Epidermal melanocyte (primary cell): Measurements from ENCODE around the gene NMB.
A peak's percentile ranks its signal among the peaks of the same experiment; 100 is the strongest.
"Not testable (repeated sequence)": the region's sequence is repeated elsewhere in the genome, so short reads cannot be mapped to it uniquely, and the experiment has no call there.

Experiments used
- DNase-seq: peaks from one replicate; pipeline ENCODE4 v3.0.0; 2011; ENCODE audit warnings: low spot score; ENCODE audit not compliant: insufficient read length

The NMB gene

GRCh38 chr15:84656972-84657371 is 1.0 kb downstream of the NMB start:
- DNase-seq, result no peak

GRCh38 chr15:84654689-84655453 is 3.1 kb downstream of the NMB start:
- DNase-seq, result peak; percentile 51

GRCh38 chr15:84653910-84654688 is 3.9 kb downstream of the NMB start, which contains the start of gene WDR73:
Gene WDR73 (minus strand): TSS chr15:84654283. CDS start chr15:84654274, 9 bp downstream.
- peak; percentile 74 for DNase-seq

GRCh38 chr15:84653584-84653909 is 4.5 kb downstream of the NMB start:
- no peak for DNase-seq

- no peak for DNase-seq
Observed at GRCh38 chr15:84649706-84650105, 8.3 kb downstream of the NMB start.

GRCh38 chr15:84648539-84648938 is 9.5 kb downstream of the NMB start:
- no peak for DNase-seq

- DNase-seq, result no peak
Observed at GRCh38 chr15:84647726-84648125, 10.3 kb downstream of the NMB start.

GRCh38 chr15:84645997-84646396 is 12.0 kb downstream of the NMB start:
- DNase-seq, result no peak

GRCh38 chr15:84645496-84645895 is 12.5 kb downstream of the NMB start:
- DNase-seq, result no peak

GRCh38 chr15:84643838-84644237 is 14.2 kb downstream of the NMB start:
- DNase-seq, result no peak

GRCh38 chr15:84642640-84643039 is 15.4 kb downstream of the NMB start:
- not testable (repeated sequence) for DNase-seq

- DNase-seq, result not testable (repeated sequence)
Observed at GRCh38 chr15:84641871-84642270, 16.1 kb downstream of the NMB start.

- DNase-seq, result no peak
Observed at GRCh38 chr15:84638103-84638502, 19.9 kb downstream of the NMB start.

GRCh38 chr15:84634228-84634837 is 23.7 kb downstream of the NMB start:
- DNase-seq, result no peak

GRCh38 chr15:84633311-84634227 is 24.4 kb downstream of the NMB start:
- DNase-seq, result no peak

GRCh38 chr15:84631706-84632272 is 26.2 kb downstream of the NMB start:
- no peak for DNase-seq

- no peak for DNase-seq
Observed at GRCh38 chr15:84629033-84629432, 29.0 kb downstream of the NMB start.

- no peak for DNase-seq
Observed at GRCh38 chr15:84625123-84625522, 32.9 kb downstream of the NMB start.

GRCh38 chr15:84624359-84624758 is 33.6 kb downstream of the NMB start:
- DNase-seq, result no peak

- no peak for DNase-seq
Observed at GRCh38 chr15:84621358-84621979, 36.5 kb downstream of the NMB start.
